K562 treated with DMSO at 1 percent for 12 hours (cell line): Measurements from ENCODE around the gene BCKDHA. TPM values are rescaled to one million over a fixed set of nuclear protein-coding genes. Genes with fewer than 3 reads are reported as not detected.

Experiments
- total RNA-seq: library from RNA; unstranded; fragments of 300-600 nt; gene quantifications from 2 replicates; pipeline ENCODE4 v1.2.3, GENCODE V29; 2022; ENCODE audit not compliant: insufficient read depth

The BCKDHA gene
- total RNA-seq = 49.9 and 53.6 TPM in 2 replicates

GRCh38 chr19:41397086-41398049 lies at the start of gene BCKDHA, which contains the start of gene EXOSC5:
BCKDHA (plus strand) TSS chr19:41397818; CDS start chr19:41397828, 10 bp downstream.
EXOSC5 (minus strand) TSS chr19:41397359; CDS start chr19:41397328, 31 bp downstream.

GRCh38 chr19:41353466-41354342 lies 43.9 kb upstream of the BCKDHA start, which contains the start of gene TGFB1:
TGFB1 (minus strand) TSS chr19:41353922; CDS start chr19:41353044, 878 bp downstream.

GRCh38 chr19:41363753-41364523 lies 33.7 kb upstream of the BCKDHA start, which contains the start of gene B9D2:
B9D2 (minus strand) TSS chr19:41364149; CDS start chr19:41363519, 630 bp downstream.

GRCh38 chr19:41376241-41376997 lies 21.2 kb upstream of the BCKDHA start, which contains the start of gene TMEM91:
TMEM91 (plus strand) TSS chr19:41376533; CDS start chr19:41378310, 1,777 bp downstream.

GRCh38 chr19:41426952-41427646 lies 29.5 kb downstream of the BCKDHA start, which contains the start of gene B3GNT8:
B3GNT8 (minus strand) TSS chr19:41427374; CDS start chr19:41426778, 596 bp downstream.

GRCh38 chr19:41439441-41440222 lies 42.0 kb downstream of the BCKDHA start, which contains the start of gene DMAC2:
DMAC2 (minus strand) TSS chr19:41439912; CDS start chr19:41439899, 13 bp downstream.

GRCh38 chr19:41442473-41443355 lies 45.1 kb downstream of the BCKDHA start, which contains the start of gene ERICH4:
ERICH4 (plus strand) TSS chr19:41443156; CDS start chr19:41443170, 14 bp downstream.

Other genes starting within 250 kb of the BCKDHA start
- gene CYP2S1, start 204.6 kb upstream of the BCKDHA start, total RNA-seq = 0.48 and 4.7 TPM in 2 replicates
- gene AXL, start 178.6 kb upstream of the BCKDHA start, total RNA-seq = 0.36 and 0.54 TPM in 2 replicates
- 66.0 and 143 TPM in 2 replicates for gene HNRNPUL1, start 133.4 kb upstream of the BCKDHA start, total RNA-seq
- 16.6 and 31.0 TPM in 2 replicates for gene CCDC97, start 87.6 kb upstream of the BCKDHA start, total RNA-seq
- 110 and 167 TPM in 2 replicates for gene TGFB1, start 43.9 kb upstream of the BCKDHA start, total RNA-seq
- 6.0 and 11.1 TPM in 2 replicates for gene B9D2, start 33.7 kb upstream of the BCKDHA start, total RNA-seq
- gene TMEM91, start 21.3 kb upstream of the BCKDHA start, total RNA-seq = 3.5 and 8.5 TPM in 2 replicates
- gene EXOSC5, start 459 bp upstream of the BCKDHA start, total RNA-seq = 24.0 and 41.4 TPM in 2 replicates
- 7.2 and 7.6 TPM in 2 replicates for gene B3GNT8, start 29.6 kb downstream of the BCKDHA start, total RNA-seq
- gene DMAC2, start 42.1 kb downstream of the BCKDHA start, total RNA-seq = 56.0 and 67.7 TPM in 2 replicates
- gene ERICH4, start 45.3 kb downstream of the BCKDHA start, total RNA-seq = not detected in 2 replicates
- gene CEACAM21, start 178.3 kb downstream of the BCKDHA start, total RNA-seq = 1.4 and 1.6 TPM in 2 replicates
- gene CEACAM4, start 229.3 kb downstream of the BCKDHA start, total RNA-seq = not detected in 2 replicates